GM23338 (cell line): ENCODE results near the gene SLC45A3. TPM values are rescaled to one million over a fixed set of nuclear protein-coding genes. Genes with fewer than 3 reads are reported as not detected.

Source experiments
- ATAC-seq: fragments of 200-7000 bp; cut with Tn5 transposase; 3 replicates; pipeline ENCODE4 v1.9.1; 2020
- DNase-seq: peaks from one replicate; pipeline ENCODE4 v3.0.0-alpha.2; 2015; ENCODE audit warnings: low spot score
- H2AFZ ChIP-seq: fragments of 200-600 bp; sonication (generic); 2 replicates; pipeline ENCODE4 v1.8.0; 2016; ENCODE audit warnings: antibody characterized with exemption, mild to moderate bottlenecking, moderate library complexity
- H3F3A ChIP-seq: fragments of 200-600 bp; sonication (generic); replicated peaks from 2 replicates; pipeline ENCODE4 v1.8.0; 2017; ENCODE audit warnings: antibody characterized with exemption, mixed run types, low read depth
- H3K27ac ChIP-seq: fragments of 200-600 bp; sonication (generic); 2 replicates; pipeline ENCODE4 v1.6.1; 2016; ENCODE audit warnings: low read depth
- H3K27me3 ChIP-seq: fragments of 200-600 bp; sonication (generic); 2 replicates; pipeline ENCODE4 v1.8.0; 2016; ENCODE audit warnings: mild to moderate bottlenecking, mixed run types, moderate library complexity; ENCODE audit not compliant: insufficient read depth
- H3K36me3 ChIP-seq: fragments of 200-600 bp; sonication (generic); 2 replicates; pipeline ENCODE4 v1.8.0; 2016; ENCODE audit warnings: mild to moderate bottlenecking; ENCODE audit not compliant: insufficient read depth
- H3K4me1 ChIP-seq: fragments of 200-600 bp; sonication (generic); 2 replicates; pipeline ENCODE4 v1.8.0; 2016; ENCODE audit warnings: mild to moderate bottlenecking, moderate library complexity; ENCODE audit not compliant: insufficient read depth
- H3K4me2 ChIP-seq: fragments of 200-600 bp; sonication (generic); 2 replicates; pipeline ENCODE4 v1.7.1; 2017; ENCODE audit warnings: mixed run types
- H3K4me3 ChIP-seq: fragments of 200-600 bp; sonication (generic); 2 replicates; pipeline ENCODE4 v1.6.1; 2016; ENCODE audit warnings: mixed run types
- H3K79me2 ChIP-seq: fragments of 200-600 bp; sonication (generic); replicated peaks from 2 replicates; pipeline ENCODE4 v1.8.0; 2017; ENCODE audit warnings: mild to moderate bottlenecking; ENCODE audit not compliant: insufficient read depth
- H3K9me2 ChIP-seq: fragments of 200-600 bp; sonication (generic); 2 replicates; pipeline ENCODE4 v1.8.0; 2017; ENCODE audit not compliant: insufficient read depth
- H4K20me1 ChIP-seq: fragments of 200-600 bp; sonication (generic); replicated peaks from 2 replicates; pipeline ENCODE4 v1.8.0; 2017; ENCODE audit warnings: mild to moderate bottlenecking; ENCODE audit not compliant: insufficient read depth
- H3K27ac Mint-ChIP-seq: 2 replicates; pipeline ENCODE4 v1.8.0; 2020; ENCODE audit warnings: inconsistent platforms, mild to moderate bottlenecking, moderate library complexity, mixed read lengths
- H3K27me3 Mint-ChIP-seq: 3 replicates; pipeline ENCODE4 v1.8.0; 2022; ENCODE audit warnings: low read depth, mild to moderate bottlenecking, moderate library complexity, mixed read lengths, inconsistent platforms; ENCODE audit not compliant: insufficient read depth, poor library complexity
- H3K36me3 Mint-ChIP-seq: 3 replicates; pipeline ENCODE4 v1.8.0; 2021; ENCODE audit warnings: low read depth, mild to moderate bottlenecking, inconsistent platforms, moderate library complexity, mixed read lengths
- H3K4me1 Mint-ChIP-seq: 3 replicates; pipeline ENCODE4 v1.8.0; 2020; ENCODE audit warnings: mild to moderate bottlenecking, inconsistent platforms, mixed read lengths
- H3K4me3 Mint-ChIP-seq: 3 replicates; pipeline ENCODE4 v1.8.0; 2021; ENCODE audit warnings: moderate library complexity, mild to moderate bottlenecking, inconsistent platforms, mixed read lengths
- H3K9me3 Mint-ChIP-seq: 3 replicates; pipeline ENCODE4 v1.8.0; 2020; ENCODE audit warnings: moderate library complexity, mild to moderate bottlenecking, inconsistent platforms, mixed read lengths
- CREB1 ChIP-seq: fragments of 250-450 bp; sonication (Bioruptor Pico); IDR thresholded peaks from 2 replicates; pipeline ENCODE4 v1.5.0; 2020; ENCODE audit warnings: low read depth, mild to moderate bottlenecking, moderate library complexity
- CTCF ChIP-seq, 2 experiments: fragments of 200-600 bp in 1 of 2; sonication (generic) in 1 of 2; conservative IDR thresholded peaks; 2 replicates each; pipeline versions ENCODE4 v1.5.1 to v1.6.1; 2016 to 2017; ENCODE audit warnings: antibody characterized with exemption in 2 of 2, low read depth in 2 of 2, mild to moderate bottlenecking in 2 of 2, moderate library complexity in 1 of 2
- ETS1 ChIP-seq: IDR thresholded peaks from 2 replicates; pipeline ENCODE4 v1.6.1; 2016; ENCODE audit warnings: antibody characterized with exemption
- EZH2 ChIP-seq: fragments of 200-600 bp; sonication (generic); IDR thresholded peaks from one replicate; pipeline ENCODE4 v1.8.0; 2017; ENCODE audit warnings: antibody characterized with exemption, mild to moderate bottlenecking, low read depth; ENCODE audit not compliant: unreplicated experiment
- EZH2phosphoT487 ChIP-seq: fragments of 200-600 bp; sonication (generic); IDR thresholded peaks from one replicate; pipeline ENCODE4 v1.8.1; 2018; ENCODE audit warnings: antibody characterized with exemption; ENCODE audit not compliant: unreplicated experiment
- JUNB ChIP-seq: IDR thresholded peaks from one replicate; pipeline ENCODE4 v1.6.1; 2016; ENCODE audit warnings: antibody characterized with exemption; ENCODE audit not compliant: unreplicated experiment
- NANOG ChIP-seq: IDR thresholded peaks from 2 replicates; pipeline ENCODE4 v1.6.1; 2016; ENCODE audit warnings: antibody characterized with exemption, borderline replicate concordance
- POLR2AphosphoS5 ChIP-seq: IDR thresholded peaks from 2 replicates; pipeline ENCODE4 v1.6.1; 2016; ENCODE audit warnings: antibody characterized with exemption, low read depth
- STAT1 ChIP-seq: IDR thresholded peaks from one replicate; pipeline ENCODE4 v1.6.1; 2016; ENCODE audit warnings: antibody characterized with exemption; ENCODE audit not compliant: unreplicated experiment
- ZNF114 ChIP-seq: fragments of 250-450 bp; sonication (Bioruptor Pico); IDR thresholded peaks from 2 replicates; pipeline ENCODE4 v1.5.0; 2020; ENCODE audit warnings: mild to moderate bottlenecking, moderate library complexity
- ZNF331 ChIP-seq: fragments of 250-450 bp; sonication (Bioruptor Pico); IDR thresholded peaks from 2 replicates; pipeline ENCODE4 v1.5.0; 2020; ENCODE audit warnings: low read depth, mild to moderate bottlenecking, moderate library complexity
- polyA plus RNA-seq: library from polyadenylated mRNA; unstranded; fragments of >200 nt; fragmentation: Nextera tagmentation; extraction: Ambion mirVana; gene quantifications from 2 replicates; pipeline ENCODE4 v1.2.1, GENCODE V29; 2016
- total RNA-seq: library from RNA; depleted of rRNA; stranded (reverse); fragments of >200 nt; shearing (Covaris generic); gene quantifications from 2 replicates; pipeline ENCODE4 v1.2.3, GENCODE V29; 2014
- TF ChIP-seq, protein P1 (sequence below): IDR thresholded peaks from one replicate; pipeline ENCODE4 v1.6.1; 2018; ENCODE audit warnings: antibody characterized with exemption; ENCODE audit not compliant: unreplicated experiment
- TF ChIP-seq, protein P2 (sequence below): fragments of 250-450 bp; sonication (Bioruptor Pico); IDR thresholded peaks from 2 replicates; pipeline ENCODE4 v1.5.0; 2020; ENCODE audit warnings: mild to moderate bottlenecking, moderate library complexity

Gene SLC45A3
- total and polyA plus RNA-seq, 2 experiments from 2014 or later: 4.7 to 16.0 TPM

DNA sequence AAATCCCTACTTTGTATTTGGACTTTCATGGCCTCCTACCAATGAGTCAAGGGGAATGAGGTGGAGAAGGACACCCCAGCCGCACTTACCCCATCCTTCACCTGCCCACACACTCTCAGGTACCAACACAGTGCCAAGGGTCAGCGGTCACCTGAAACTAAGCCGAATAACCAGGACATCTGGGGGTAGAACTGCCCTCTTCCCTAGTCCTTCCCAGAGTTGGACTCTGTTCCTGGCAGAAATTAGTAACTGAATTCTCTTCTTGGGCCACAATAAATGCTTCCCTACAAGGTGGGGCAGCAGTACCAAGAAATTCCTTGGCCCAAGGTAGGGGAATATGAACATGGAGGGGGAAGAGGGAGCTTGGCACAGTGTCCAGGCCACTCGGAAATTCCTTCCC is 7.3 kb downstream of the SLC45A3 start:
- no peak for DNase-seq
- peaks cover 4% of the 10 kb centered on the region; the same call in 1 of the 2 replicates for H4K20me1 ChIP-seq

More for the DNA sequence above, 7.3 kb downstream of the SLC45A3 start:
- H3K27ac ChIP-seq: peak overlapping the region; percentile 62
- peaks cover 50% of the 10 kb centered on the region for H3K79me2 ChIP-seq
- H3K4me2 ChIP-seq: peak overlapping the region; percentile 56; the same call in 1 of the 2 replicates
- no peaks in the 10 kb centered on the region for H3K9me3 Mint-ChIP-seq
- no peaks in the 10 kb centered on the region for H3F3A ChIP-seq
- H3K4me3 ChIP-seq: no peak overlapping the region
- H3K36me3 ChIP-seq: no peaks in the 10 kb centered on the region
- H3K4me1 Mint-ChIP-seq: peaks cover 69% of the 10 kb centered on the region
- H2AFZ ChIP-seq: no peak overlapping the region
- ATAC-seq: no peak
- no peak overlapping the region for H3K4me3 Mint-ChIP-seq
- H3K27me3 ChIP-seq: no peaks in the 10 kb centered on the region
- no peaks in the 10 kb centered on the region for H3K36me3 Mint-ChIP-seq
- TF ChIP-seq ZNF331 (CRISPR knock-in tag) (no peak), EZH2phosphoT487 (no peak), STAT1 (no peak), CTCF (conservative IDR thresholded peaks at IDR 0.05; ENCODE audit: low read depth in 2 of 2) (no peak), JUNB (no peak), ZNF114 (CRISPR knock-in tag) (no peak), NANOG (no peak), CREB1 (CRISPR knock-in tag) (no peak), ETS1 (no peak), EZH2 (no peak), POLR2AphosphoS5 (no peak)
- TF ChIP-seq, protein P1, sequence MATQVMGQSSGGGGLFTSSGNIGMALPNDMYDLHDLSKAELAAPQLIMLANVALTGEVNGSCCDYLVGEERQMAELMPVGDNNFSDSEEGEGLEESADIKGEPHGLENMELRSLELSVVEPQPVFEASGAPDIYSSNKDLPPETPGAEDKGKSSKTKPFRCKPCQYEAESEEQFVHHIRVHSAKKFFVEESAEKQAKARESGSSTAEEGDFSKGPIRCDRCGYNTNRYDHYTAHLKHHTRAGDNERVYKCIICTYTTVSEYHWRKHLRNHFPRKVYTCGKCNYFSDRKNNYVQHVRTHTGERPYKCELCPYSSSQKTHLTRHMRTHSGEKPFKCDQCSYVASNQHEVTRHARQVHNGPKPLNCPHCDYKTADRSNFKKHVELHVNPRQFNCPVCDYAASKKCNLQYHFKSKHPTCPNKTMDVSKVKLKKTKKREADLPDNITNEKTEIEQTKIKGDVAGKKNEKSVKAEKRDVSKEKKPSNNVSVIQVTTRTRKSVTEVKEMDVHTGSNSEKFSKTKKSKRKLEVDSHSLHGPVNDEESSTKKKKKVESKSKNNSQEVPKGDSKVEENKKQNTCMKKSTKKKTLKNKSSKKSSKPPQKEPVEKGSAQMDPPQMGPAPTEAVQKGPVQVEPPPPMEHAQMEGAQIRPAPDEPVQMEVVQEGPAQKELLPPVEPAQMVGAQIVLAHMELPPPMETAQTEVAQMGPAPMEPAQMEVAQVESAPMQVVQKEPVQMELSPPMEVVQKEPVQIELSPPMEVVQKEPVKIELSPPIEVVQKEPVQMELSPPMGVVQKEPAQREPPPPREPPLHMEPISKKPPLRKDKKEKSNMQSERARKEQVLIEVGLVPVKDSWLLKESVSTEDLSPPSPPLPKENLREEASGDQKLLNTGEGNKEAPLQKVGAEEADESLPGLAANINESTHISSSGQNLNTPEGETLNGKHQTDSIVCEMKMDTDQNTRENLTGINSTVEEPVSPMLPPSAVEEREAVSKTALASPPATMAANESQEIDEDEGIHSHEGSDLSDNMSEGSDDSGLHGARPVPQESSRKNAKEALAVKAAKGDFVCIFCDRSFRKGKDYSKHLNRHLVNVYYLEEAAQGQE: no peak
- TF ChIP-seq, protein P2, sequence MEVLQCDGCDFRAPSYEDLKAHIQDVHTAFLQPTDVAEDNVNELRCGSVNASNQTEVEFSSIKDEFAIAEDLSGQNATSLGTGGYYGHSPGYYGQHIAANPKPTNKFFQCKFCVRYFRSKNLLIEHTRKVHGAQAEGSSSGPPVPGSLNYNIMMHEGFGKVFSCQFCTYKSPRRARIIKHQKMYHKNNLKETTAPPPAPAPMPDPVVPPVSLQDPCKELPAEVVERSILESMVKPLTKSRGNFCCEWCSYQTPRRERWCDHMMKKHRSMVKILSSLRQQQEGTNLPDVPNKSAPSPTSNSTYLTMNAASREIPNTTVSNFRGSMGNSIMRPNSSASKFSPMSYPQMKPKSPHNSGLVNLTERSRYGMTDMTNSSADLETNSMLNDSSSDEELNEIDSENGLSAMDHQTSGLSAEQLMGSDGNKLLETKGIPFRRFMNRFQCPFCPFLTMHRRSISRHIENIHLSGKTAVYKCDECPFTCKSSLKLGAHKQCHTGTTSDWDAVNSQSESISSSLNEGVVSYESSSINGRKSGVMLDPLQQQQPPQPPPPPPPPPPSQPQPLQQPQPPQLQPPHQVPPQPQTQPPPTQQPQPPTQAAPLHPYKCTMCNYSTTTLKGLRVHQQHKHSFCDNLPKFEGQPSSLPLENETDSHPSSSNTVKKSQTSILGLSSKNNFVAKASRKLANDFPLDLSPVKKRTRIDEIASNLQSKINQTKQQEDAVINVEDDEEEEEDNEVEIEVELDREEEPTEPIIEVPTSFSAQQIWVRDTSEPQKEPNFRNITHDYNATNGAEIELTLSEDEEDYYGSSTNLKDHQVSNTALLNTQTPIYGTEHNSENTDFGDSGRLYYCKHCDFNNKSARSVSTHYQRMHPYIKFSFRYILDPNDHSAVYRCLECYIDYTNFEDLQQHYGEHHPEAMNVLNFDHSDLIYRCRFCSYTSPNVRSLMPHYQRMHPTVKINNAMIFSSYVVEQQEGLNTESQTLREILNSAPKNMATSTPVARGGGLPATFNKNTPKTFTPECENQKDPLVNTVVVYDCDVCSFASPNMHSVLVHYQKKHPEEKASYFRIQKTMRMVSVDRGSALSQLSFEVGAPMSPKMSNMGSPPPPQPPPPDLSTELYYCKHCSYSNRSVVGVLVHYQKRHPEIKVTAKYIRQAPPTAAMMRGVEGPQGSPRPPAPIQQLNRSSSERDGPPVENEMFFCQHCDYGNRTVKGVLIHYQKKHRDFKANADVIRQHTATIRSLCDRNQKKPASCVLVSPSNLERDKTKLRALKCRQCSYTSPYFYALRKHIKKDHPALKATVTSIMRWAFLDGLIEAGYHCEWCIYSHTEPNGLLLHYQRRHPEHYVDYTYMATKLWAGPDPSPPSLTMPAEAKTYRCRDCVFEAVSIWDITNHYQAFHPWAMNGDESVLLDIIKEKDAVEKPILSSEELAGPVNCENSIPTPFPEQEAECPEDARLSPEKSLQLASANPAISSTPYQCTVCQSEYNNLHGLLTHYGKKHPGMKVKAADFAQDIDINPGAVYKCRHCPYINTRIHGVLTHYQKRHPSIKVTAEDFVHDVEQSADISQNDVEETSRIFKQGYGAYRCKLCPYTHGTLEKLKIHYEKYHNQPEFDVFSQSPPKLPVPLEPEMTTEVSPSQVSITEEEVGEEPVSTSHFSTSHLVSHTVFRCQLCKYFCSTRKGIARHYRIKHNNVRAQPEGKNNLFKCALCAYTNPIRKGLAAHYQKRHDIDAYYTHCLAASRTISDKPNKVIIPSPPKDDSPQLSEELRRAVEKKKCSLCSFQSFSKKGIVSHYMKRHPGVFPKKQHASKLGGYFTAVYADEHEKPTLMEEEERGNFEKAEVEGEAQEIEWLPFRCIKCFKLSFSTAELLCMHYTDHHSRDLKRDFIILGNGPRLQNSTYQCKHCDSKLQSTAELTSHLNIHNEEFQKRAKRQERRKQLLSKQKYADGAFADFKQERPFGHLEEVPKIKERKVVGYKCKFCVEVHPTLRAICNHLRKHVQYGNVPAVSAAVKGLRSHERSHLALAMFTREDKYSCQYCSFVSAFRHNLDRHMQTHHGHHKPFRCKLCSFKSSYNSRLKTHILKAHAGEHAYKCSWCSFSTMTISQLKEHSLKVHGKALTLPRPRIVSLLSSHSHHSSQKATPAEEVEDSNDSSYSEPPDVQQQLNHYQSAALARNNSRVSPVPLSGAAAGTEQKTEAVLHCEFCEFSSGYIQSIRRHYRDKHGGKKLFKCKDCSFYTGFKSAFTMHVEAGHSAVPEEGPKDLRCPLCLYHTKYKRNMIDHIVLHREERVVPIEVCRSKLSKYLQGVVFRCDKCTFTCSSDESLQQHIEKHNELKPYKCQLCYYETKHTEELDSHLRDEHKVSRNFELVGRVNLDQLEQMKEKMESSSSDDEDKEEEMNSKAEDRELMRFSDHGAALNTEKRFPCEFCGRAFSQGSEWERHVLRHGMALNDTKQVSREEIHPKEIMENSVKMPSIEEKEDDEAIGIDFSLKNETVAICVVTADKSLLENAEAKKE (CRISPR knock-in tag): no peak
- no peaks in the 10 kb centered on the region for H3K9me2 ChIP-seq
- H3K4me1 ChIP-seq: peaks cover 57% of the 10 kb centered on the region
- peaks cover 16% of the 10 kb centered on the region for H3K27me3 Mint-ChIP-seq
- 0 out of 2 replicates have a peak overlapping the region, but pooled peaks have one; percentile 74 for H3K27ac Mint-ChIP-seq
